Muscle of leg (tissue), 11 donors: ENCODE data around the gene KIF1A. TPM values are rescaled to one million over a fixed set of nuclear protein-coding genes. Genes with fewer than 3 reads are reported as not detected.

Experiments used
- DNase-seq: peaks from one replicate; pipeline ENCODE4 v3.0.0; 2013
- H3K27ac ChIP-seq: one replicate; pipeline ENCODE4 v1.5.1; 2013; ENCODE audit warnings: mild to moderate bottlenecking, low read length, control low read depth
- H3K27me3 ChIP-seq: one replicate; pipeline ENCODE4 v1.6.1; 2013; ENCODE audit warnings: low read length; ENCODE audit not compliant: control insufficient read depth, insufficient read depth
- H3K36me3 ChIP-seq: one replicate; pipeline ENCODE4 v1.6.1; 2013; ENCODE audit warnings: low read length; ENCODE audit not compliant: control insufficient read depth, insufficient read depth
- H3K4me1 ChIP-seq: one replicate; pipeline ENCODE4 v1.6.1; 2013; ENCODE audit warnings: low read length; ENCODE audit not compliant: control insufficient read depth, insufficient read depth
- H3K4me3 ChIP-seq: one replicate; pipeline ENCODE4 v1.5.1; 2013; ENCODE audit warnings: low read length, control low read depth
- H3K9me3 ChIP-seq: replicated peaks from 2 replicates; pipeline ENCODE4 v1.6.1; 2013; ENCODE audit warnings: low read depth, low read length; ENCODE audit not compliant: control insufficient read depth
- WGBS: methylation state at CpG from one replicate; pipeline ENCODE4 v1.1.5; 2013; ENCODE audit warnings: missing lambda C conversion rate; ENCODE audit not compliant: insufficient coverage; 5-methylcytosine and 5-hydroxymethylcytosine counted together
- polyA plus RNA-seq, 8 donors: library from polyadenylated mRNA; unstranded; fragments of 120-200 nt; gene quantifications; one replicate each; pipeline versions ENCODE4 v1.2.1 to v1.2.3, GENCODE V29; 2013; ENCODE audit warnings: inconsistent platforms in 1 of 8, low replicate concordance in 1 of 8; ENCODE audit not compliant: insufficient read length in 8 of 8, insufficient read depth in 1 of 8
- total RNA-seq: library from RNA; stranded (reverse); fragments of 120-200 nt; gene quantifications from one replicate; pipeline ENCODE4 v1.2.4, GENCODE V29; 2013

The KIF1A gene
- total and polyA plus RNA-seq, 9 donors, result 2.2 to 8.6 (median 4.9) TPM

- no peak overlapping the region for H3K4me3 ChIP-seq
- no peaks in the 10 kb centered on the region for H3K27me3 ChIP-seq
- no peaks in the 10 kb centered on the region for H3K9me3 ChIP-seq
- H3K36me3 ChIP-seq, result no peaks in the 10 kb centered on the region
- H3K27ac ChIP-seq, result no peak overlapping the region
- peaks cover 14% of the 10 kb centered on the region for H3K4me1 ChIP-seq
- WGBS, result 40% methylated on average over 26 of the region's 26 CpGs
- DNase-seq, result no peak
Measured at GRCh38 chr2:240778426-240778825, 41.6 kb downstream of the KIF1A start.

DNA sequence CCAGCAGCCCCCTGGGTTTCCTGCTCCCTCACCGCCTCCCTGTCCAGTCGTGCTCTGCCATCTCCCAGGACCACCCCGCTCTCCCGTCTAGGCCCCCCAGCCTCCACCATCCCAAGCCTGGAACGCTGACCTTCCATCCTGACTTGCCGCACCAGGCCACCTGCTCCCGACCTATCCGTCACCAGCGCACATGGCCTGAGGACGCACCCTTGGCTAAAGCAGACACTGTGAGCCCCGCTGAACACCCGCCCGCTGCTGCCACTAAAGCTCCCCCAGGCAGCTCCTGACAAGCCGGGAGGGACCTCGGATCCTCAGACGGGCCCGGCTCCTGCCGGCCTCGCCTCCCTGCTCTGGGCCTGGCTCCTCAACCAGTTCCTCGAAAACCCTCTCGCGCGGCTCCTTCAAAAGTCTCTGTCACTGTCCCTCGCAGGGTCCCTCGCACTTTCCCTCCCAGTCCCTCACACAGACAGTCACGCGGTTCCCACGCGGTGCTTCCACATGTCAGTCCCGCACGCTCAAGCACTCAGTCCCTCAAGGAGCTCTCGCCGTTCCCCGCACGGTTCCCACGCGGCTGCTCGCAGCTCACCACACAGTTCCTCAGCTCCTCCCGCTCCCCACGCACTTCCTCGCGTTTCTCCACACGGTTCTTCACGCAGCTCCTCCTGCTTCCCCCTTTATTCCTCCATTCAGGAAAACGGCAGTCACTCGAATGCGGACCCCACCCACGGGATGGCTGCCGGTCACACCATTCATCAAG is 42.4 kb downstream of the KIF1A start:
- WGBS, result 77% methylated on average over 49 of the region's 49 CpGs
- no peak for DNase-seq
- Histone ChIP-seq H3K4me3 (no peak overlapping the region), H3K27me3 (no peaks in the 10 kb centered on the region), H3K4me1 (peaks cover 14% of the 10 kb centered on the region), H3K9me3 (no peaks in the 10 kb centered on the region), H3K36me3 (no peaks in the 10 kb centered on the region), H3K27ac (no peak overlapping the region)

- H3K4me3 ChIP-seq, result no peak overlapping the region
- DNase-seq, result peak; percentile 34
- H3K9me3 ChIP-seq, result no peaks in the 10 kb centered on the region
- no peaks in the 10 kb centered on the region for H3K27me3 ChIP-seq
- no peaks in the 10 kb centered on the region for H3K36me3 ChIP-seq
- peaks cover 14% of the 10 kb centered on the region for H3K4me1 ChIP-seq
- 75% methylated on average over 5 of the region's 8 CpGs for WGBS
- no peak overlapping the region for H3K27ac ChIP-seq
Measured at GRCh38 chr2:240775905-240776304, 44.1 kb downstream of the KIF1A start.

DNA sequence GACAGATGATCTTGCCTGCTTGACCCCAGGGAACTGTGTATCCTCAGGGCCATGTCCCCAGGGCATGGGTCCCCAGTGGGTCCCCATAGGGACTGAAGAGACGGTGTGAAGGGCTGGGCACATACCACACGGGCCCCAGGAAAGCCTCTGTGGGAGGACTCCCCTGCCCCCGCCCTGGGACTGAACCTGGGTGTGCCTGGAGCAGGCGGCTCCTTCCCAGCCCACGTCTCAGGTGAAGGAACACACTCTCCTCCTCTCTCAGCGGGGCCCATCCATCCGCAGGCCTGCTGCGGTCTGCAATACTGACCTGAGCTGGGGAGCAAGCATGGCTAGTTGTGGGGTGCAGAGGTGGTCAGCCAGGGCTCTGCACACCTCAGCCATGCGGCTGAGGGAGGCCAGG is 45.2 kb downstream of the KIF1A start:
- Histone ChIP-seq H3K36me3 (no peaks in the 10 kb centered on the region), H3K27me3 (no peaks in the 10 kb centered on the region), H3K9me3 (no peaks in the 10 kb centered on the region), H3K4me3 (no peak overlapping the region), H3K27ac (no peak overlapping the region), H3K4me1 (peaks cover 7% of the 10 kb centered on the region)
- 69% methylated on average over 5 of the region's 9 CpGs for WGBS
- no peak for DNase-seq

GRCh38 chr2:240769096-240769495 is 50.9 kb downstream of the KIF1A start:
- Histone ChIP-seq H3K9me3 (no peaks in the 10 kb centered on the region), H3K36me3 (no peaks in the 10 kb centered on the region), H3K4me3 (no peak overlapping the region), H3K27me3 (no peaks in the 10 kb centered on the region), H3K4me1 (peaks cover 5% of the 10 kb centered on the region), H3K27ac (no peak overlapping the region)
- DNase-seq, result no peak
- WGBS, result 84% methylated on average over 5 of the region's 7 CpGs

DNA sequence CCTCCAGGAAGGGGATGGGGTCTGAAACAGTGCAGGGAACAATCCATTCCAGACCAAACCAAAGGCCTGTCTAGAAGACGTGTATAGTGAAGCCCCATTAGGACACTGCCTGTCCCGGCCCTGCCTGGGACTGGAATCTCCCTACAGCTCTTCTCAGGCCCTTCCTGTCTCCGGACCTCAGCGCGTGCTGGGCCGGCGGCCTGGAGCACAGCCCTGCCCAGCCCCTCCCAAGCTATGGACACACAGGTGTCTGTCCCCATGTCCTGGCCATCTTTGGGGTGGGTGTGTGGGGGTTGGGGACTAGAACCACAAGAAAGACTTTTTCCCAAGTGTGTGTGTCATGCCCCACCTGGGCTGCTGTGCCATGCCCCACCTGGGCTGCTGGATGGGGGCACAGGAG is 51.8 kb downstream of the KIF1A start:
- no peaks in the 10 kb centered on the region for H3K36me3 ChIP-seq
- WGBS, result 98% methylated on average over 5 of the region's 7 CpGs
- DNase-seq, result no peak
- H3K27ac ChIP-seq, result no peak overlapping the region
- H3K9me3 ChIP-seq, result no peaks in the 10 kb centered on the region
- no peak overlapping the region for H3K4me3 ChIP-seq
- peaks cover 5% of the 10 kb centered on the region for H3K4me1 ChIP-seq
- H3K27me3 ChIP-seq, result no peaks in the 10 kb centered on the region

GRCh38 chr2:240767341-240767740 is 52.7 kb downstream of the KIF1A start:
- Histone ChIP-seq H3K4me1 (peaks cover 5% of the 10 kb centered on the region), H3K27ac (no peak overlapping the region), H3K36me3 (no peaks in the 10 kb centered on the region), H3K4me3 (no peak overlapping the region), H3K27me3 (no peaks in the 10 kb centered on the region), H3K9me3 (no peaks in the 10 kb centered on the region)
- no peak for DNase-seq
- 78% methylated on average over 5 of the region's 5 CpGs for WGBS

DNA sequence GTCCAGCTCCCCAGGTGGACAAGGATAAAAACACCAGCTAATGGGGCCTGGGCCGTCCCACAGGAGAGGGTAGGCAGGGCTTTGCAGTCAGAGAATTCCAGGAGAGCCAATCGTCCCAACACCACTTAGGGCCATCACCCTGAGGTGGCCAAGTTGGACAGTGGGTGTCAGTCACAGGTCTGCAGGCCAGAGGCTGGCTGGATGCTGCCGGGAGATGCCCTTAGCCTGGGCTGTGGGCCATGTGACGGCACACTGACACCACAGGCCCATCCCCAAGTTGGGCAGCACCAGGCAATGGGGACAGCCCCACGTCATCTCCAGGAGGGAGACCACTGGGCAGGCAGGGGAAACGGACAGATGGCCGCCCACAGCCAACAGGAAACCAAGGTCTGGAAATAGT is 53.9 kb downstream of the KIF1A start:
- no peaks in the 10 kb centered on the region for H3K36me3 ChIP-seq
- H3K4me3 ChIP-seq, result no peak overlapping the region
- 82% methylated on average over 6 of the region's 7 CpGs for WGBS
- peaks cover 5% of the 10 kb centered on the region for H3K4me1 ChIP-seq
- no peak overlapping the region for H3K27ac ChIP-seq
- no peaks in the 10 kb centered on the region for H3K9me3 ChIP-seq
- no peak for DNase-seq
- H3K27me3 ChIP-seq, result no peaks in the 10 kb centered on the region

DNA sequence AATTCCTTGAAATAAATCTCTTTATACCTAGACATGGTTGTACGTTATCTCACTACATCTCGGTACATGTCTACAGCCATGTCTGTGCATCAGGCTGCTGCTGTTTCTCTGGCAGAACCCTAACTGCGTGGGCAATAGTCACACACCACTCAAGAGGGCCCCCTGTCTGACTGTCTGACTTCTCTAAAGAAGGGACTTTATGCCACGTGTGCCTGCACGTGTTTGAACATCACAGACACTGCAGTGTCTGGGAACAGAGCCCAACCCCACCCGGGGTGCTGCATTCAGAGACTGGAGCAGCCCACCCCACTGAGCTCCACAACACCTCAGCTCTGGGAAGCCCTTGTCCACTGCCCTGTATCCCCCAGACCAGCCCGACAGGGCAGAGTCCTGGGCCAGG is 55.0 kb downstream of the KIF1A start:
- DNase-seq, result peak; percentile 17
- no peaks in the 10 kb centered on the region for H3K36me3 ChIP-seq
- no peaks in the 10 kb centered on the region for H3K9me3 ChIP-seq
- no peak overlapping the region for H3K4me3 ChIP-seq
- no peak overlapping the region for H3K27ac ChIP-seq
- 61% methylated on average over 5 of the region's 7 CpGs for WGBS
- peaks cover 5% of the 10 kb centered on the region for H3K4me1 ChIP-seq
- no peaks in the 10 kb centered on the region for H3K27me3 ChIP-seq

GRCh38 chr2:240764605-240765004 is 55.4 kb downstream of the KIF1A start:
- no peaks in the 10 kb centered on the region for H3K36me3 ChIP-seq
- H3K27ac ChIP-seq, result no peak overlapping the region
- H3K27me3 ChIP-seq, result no peaks in the 10 kb centered on the region
- DNase-seq, result no peak
- WGBS, result 71% methylated on average over 4 of the region's 5 CpGs
- no peaks in the 10 kb centered on the region for H3K9me3 ChIP-seq
- peaks cover 5% of the 10 kb centered on the region for H3K4me1 ChIP-seq
- no peak overlapping the region for H3K4me3 ChIP-seq

DNA sequence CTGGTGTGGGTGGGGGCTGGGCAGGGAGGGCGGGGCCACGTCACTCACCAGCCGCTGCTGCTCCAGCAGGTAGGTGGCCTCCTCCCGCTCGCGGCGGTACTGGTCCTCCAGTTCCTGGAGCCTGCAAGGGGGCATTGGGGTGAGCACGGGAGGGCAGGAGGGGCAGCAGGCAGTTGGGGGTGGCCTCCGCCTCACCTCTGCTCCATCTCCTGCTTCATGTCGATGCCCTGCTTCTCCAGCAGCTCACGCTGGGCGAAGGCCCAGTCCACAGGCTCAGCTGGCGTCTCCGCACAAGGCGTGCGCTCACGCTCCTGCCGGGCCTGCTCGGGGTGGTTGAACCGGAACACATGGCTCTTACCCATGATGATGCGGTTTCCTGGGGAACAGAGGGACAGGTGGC is 57.0 kb downstream of the KIF1A start:
- Histone ChIP-seq H3K27ac (no peak overlapping the region), H3K4me1 (peaks cover 5% of the 10 kb centered on the region), H3K36me3 (no peaks in the 10 kb centered on the region), H3K4me3 (no peak overlapping the region), H3K27me3 (no peaks in the 10 kb centered on the region), H3K9me3 (no peaks in the 10 kb centered on the region)
- DNase-seq, result no peak
- 93% methylated on average over 8 of the region's 21 CpGs for WGBS
